HepG2 (cell line): ENCODE results near the gene NKD1. TPM values are rescaled to one million over a fixed set of nuclear protein-coding genes. Genes with fewer than 3 reads are reported as not detected.

Experiments used
- ATAC-seq: fragments of 200-7000 bp; cut with Tn5 transposase; 3 replicates; pipeline ENCODE4 v1.9.1; 2020; ENCODE audit warnings: mild to moderate bottlenecking, moderate library complexity
- BruUV-seq: library from RNA; stranded (reverse); fragments of 400-500 nt; replicated peaks from 2 replicates; lab custom pipeline; 2021; lab: Mats Ljungman, UMichigan
- CTCF ChIA-PET: fragments of 300-600 bp; formaldehyde crosslinking; extraction: SDS; loops from one replicate; lab custom pipeline; 2021; ENCODE audit warnings: low total read pairs, inconsistent platforms, low intra/inter-chr PET ratio; lab: Yijun Ruan, JAX
- POLR2A ChIA-PET: fragments of 350-600 bp; sonication (Branson Sonifier 250); formaldehyde crosslinking; loops from one replicate; lab custom pipeline; 2020; ENCODE audit warnings: antibody characterized with exemption, inconsistent platforms; lab: Yijun Ruan, JAX
- DNase-seq: peaks from one replicate; pipeline ENCODE4 v3.0.0-alpha.2; 2015; ENCODE audit warnings: low spot score
- FAIRE-seq: peaks from 3 replicates; lab custom pipeline; 2011; peaks lifted over from hg19 to GRCh38; lab: Jason Lieb, UNC
- H2AFZ ChIP-seq: one replicate; pipeline ENCODE4 v1.6.1; 2011; ENCODE audit warnings: low read length, inconsistent platforms
- H3K27ac ChIP-seq: fragments of 300-600 bp; 3 replicates; pipeline ENCODE4 v1.8.0; 2011; ENCODE audit warnings: mixed run types, mild to moderate bottlenecking, mixed read lengths, low read length, inconsistent platforms; ENCODE audit not compliant: insufficient read depth; ENCODE audit errors: extremely low read length
- H3K27me3 ChIP-seq, 2 experiments: fragments of 200-600 bp in 1 of 2; 2 replicates in 1 of 2; 3 replicates in 1 of 2; pipeline versions ENCODE4 v1.6.0 to v1.8.0; 2011; ENCODE audit warnings: low read length in 2 of 2, mild to moderate bottlenecking in 2 of 2, moderate library complexity in 2 of 2, inconsistent platforms in 1 of 2; ENCODE audit not compliant: insufficient read depth in 2 of 2, control insufficient read depth in 1 of 2
- H3K36me3 ChIP-seq, 2 experiments: fragments of 200-600 bp in 1 of 2; replicated peaks in 1 of 2; 2 replicates in 1 of 2; 3 replicates in 1 of 2; pipeline versions ENCODE4 v1.5.1 to v1.8.0; 2011; ENCODE audit warnings: low read length in 2 of 2, inconsistent platforms in 1 of 2; ENCODE audit not compliant: insufficient read depth in 2 of 2, control insufficient read depth in 1 of 2
- H3K4me1 ChIP-seq: 2 replicates; pipeline ENCODE4 v1.5.1; 2012; ENCODE audit warnings: low read length, inconsistent platforms; ENCODE audit not compliant: insufficient read depth
- H3K4me2 ChIP-seq: 2 replicates; pipeline ENCODE4 v1.6.0; 2011; ENCODE audit warnings: low read depth, low read length, inconsistent platforms
- H3K4me3 ChIP-seq, 3 experiments: fragments of 200-600 bp in 1 of 3; sonication (generic), shearing (Covaris generic) in 1 of 3; replicated peaks in 1 of 3; 2 replicates each; pipeline ENCODE4 v1.5.1; 2011 to 2016; ENCODE audit warnings: low read length in 3 of 3, inconsistent platforms in 2 of 3, low read depth in 2 of 3, mild to moderate bottlenecking in 2 of 3, control low read depth in 1 of 3, mixed read lengths in 1 of 3; ENCODE audit not compliant: insufficient read depth in 1 of 3
- H3K79me2 ChIP-seq: one replicate; pipeline ENCODE4 v1.6.1; 2011; ENCODE audit warnings: low read length, inconsistent platforms; ENCODE audit not compliant: insufficient read depth
- H3K9ac ChIP-seq: 2 replicates; pipeline ENCODE4 v1.6.0; 2011; ENCODE audit warnings: mild to moderate bottlenecking, low read depth, low read length, inconsistent platforms; ENCODE audit not compliant: insufficient read depth
- H3K9me3 ChIP-seq: 2 replicates; pipeline ENCODE4 v1.5.1; 2012; ENCODE audit warnings: mild to moderate bottlenecking, low read length
- H4K20me1 ChIP-seq: 2 replicates; pipeline ENCODE4 v1.6.0; 2011; ENCODE audit warnings: inconsistent platforms, mild to moderate bottlenecking, low read length, moderate library complexity; ENCODE audit not compliant: insufficient read depth
- FOXA3 ChIP-seq: IDR thresholded peaks from 2 replicates; pipeline ENCODE4 v1.6.1; 2016; ENCODE audit warnings: missing genetic modification reagents, missing compliant biosample characterization
- REPIN1 ChIP-seq: sonication (generic); formaldehyde crosslinking; IDR thresholded peaks from 2 replicates; pipeline ENCODE4 v1.8.0; 2022; ENCODE audit warnings: missing genetic modification reagents, low read depth, mild to moderate bottlenecking, borderline replicate concordance
- TBL1XR1 ChIP-seq: fragments of 150-350 bp; IDR thresholded peaks from 2 replicates; pipeline ENCODE4 v1.6.1; 2014; ENCODE audit warnings: borderline replicate concordance, low read length; ENCODE audit not compliant: partially characterized antibody
- ZNF180 ChIP-seq: sonication (generic); formaldehyde crosslinking; IDR thresholded peaks from 2 replicates; pipeline ENCODE4 v1.4.0; 2020; ENCODE audit warnings: low read depth, missing genetic modification reagents, borderline replicate concordance
- ZNF282 ChIP-seq: fragments of 450-650 bp; IDR thresholded peaks from 2 replicates; pipeline ENCODE4 v1.6.1; 2018; ENCODE audit not compliant: partially characterized antibody
- ZNF318 ChIP-seq: sonication (generic); formaldehyde crosslinking; IDR thresholded peaks from 2 replicates; pipeline ENCODE4 v1.4.0; 2020; ENCODE audit warnings: mild to moderate bottlenecking, missing genetic modification reagents
- ZNF790 ChIP-seq: sonication (generic); formaldehyde crosslinking; IDR thresholded peaks from 2 replicates; pipeline ENCODE4 v1.8.0; 2022; ENCODE audit warnings: missing genetic modification reagents, mild to moderate bottlenecking, borderline replicate concordance
- whole genome bisulfite sequencing: methylation state at CpG from one replicate; pipeline ENCODE4 v1.1.6; 2017; ENCODE audit warnings: low lambda C conversion rate; 5-methylcytosine and 5-hydroxymethylcytosine counted together
- in situ Hi-C: cut with HindIII; loops from 2 replicates; pipeline ENCODE4 v1.10.0; 2017; ENCODE audit warnings: low pct_unique_long_range_greater_than_20kb; ENCODE audit not compliant: extremely low pct_ligation_motif_present
- intact Hi-C: fragments of 100-400 bp; cut with micrococcal nuclease; formaldehyde crosslinking; loops from one replicate; pipeline ENCODE4 v1.10.0; 2022; ENCODE audit not compliant: unreplicated experiment
- polyA plus RNA-seq, 8 experiments: library from polyadenylated mRNA; depleted of rRNA in 3 of 8; stranded (reverse) in 7 of 8; unstranded in 1 of 8; fragments of >200 nt; fragmentation: Illumina TruSeq in 4 of 8; extraction: Trizol in 4 of 8; gene quantifications; 2 replicates each; pipeline versions ENCODE4 v1.2.1 to v1.2.3, GENCODE V29; 2011 to 2016; ENCODE audit warnings: low read depth in 4 of 8, missing spikeins in 1 of 8, mixed read lengths in 1 of 8; ENCODE audit not compliant: insufficient read depth in 1 of 8
- total RNA-seq, 5 experiments: library from RNA; depleted of rRNA; stranded (reverse); fragments of >200 nt; fragmentation: Illumina TruSeq; extraction: Trizol; gene quantifications; 2 replicates each; pipeline ENCODE4 v1.2.3, GENCODE V29; 2016; ENCODE audit warnings: low read depth in 1 of 5
- TF ChIP-seq, protein P1 (sequence below): sonication (generic); formaldehyde crosslinking; IDR thresholded peaks from one replicate; pipeline ENCODE4 v1.5.1; 2020; ENCODE audit warnings: mild to moderate bottlenecking, missing genetic modification reagents; ENCODE audit errors: not compliant biosample characterization

The NKD1 gene
- total and polyA plus RNA-seq, 2 of the 13 experiments (the other 11 are each of a cell fraction or from before 2014, with no cell fraction given): 70.4 to 121 TPM

DNA sequence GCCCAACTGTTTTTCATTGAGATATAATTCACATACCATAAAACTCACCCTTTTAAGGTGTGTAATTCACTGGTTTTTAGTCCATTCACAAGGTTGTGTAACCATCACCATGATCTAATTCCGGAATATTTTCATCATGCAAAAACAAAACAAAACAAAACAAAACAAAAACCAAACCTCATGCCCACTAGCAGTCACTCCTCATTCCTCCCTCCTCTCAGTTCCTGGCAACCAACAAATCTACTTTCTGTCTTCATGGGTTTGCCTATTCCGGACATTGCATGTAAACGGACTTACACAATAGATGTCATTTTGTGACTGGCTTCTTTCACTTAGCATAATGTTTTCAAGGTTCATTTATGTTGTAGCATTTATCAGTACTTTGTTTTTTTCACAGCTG lies 140.7 kb downstream of the NKD1 start:
- FAIRE-seq (no peak), ATAC-seq (no peak), DNase-seq (no peak)
- Histone ChIP-seq H3K27me3 (peaks cover 7 to 59% of the 10 kb centered on the region in 2 experiments), H4K20me1 (no peaks in the 10 kb centered on the region), H3K27ac (no peak overlapping the region), H2AFZ (no peak overlapping the region), H3K4me3 (no peak overlapping the region), H3K9me3 (no peaks in the 10 kb centered on the region), H3K9ac (no peak overlapping the region), H3K4me1 (peaks cover 15% of the 10 kb centered on the region), H3K4me2 (no peak overlapping the region), H3K36me3 (no peaks in the 10 kb centered on the region), H3K79me2 (no peaks in the 10 kb centered on the region)
- intact Hi-C loops: no loop called here
- 39% methylated on average over 3 of the region's 3 CpGs for WGBS
- in situ Hi-C loops: no loop called here
- CTCF ChIA-PET: no interaction called here
- no TSS peak for BruUV-seq
- POLR2A ChIA-PET: no interaction called here
- TF ChIP-seq ZNF790 (no peak), ZNF180 (no peak), ZNF318 (no peak), REPIN1 (no peak), ZNF282 (no peak), TBL1XR1 (no peak), FOXA3 (CRISPR knock-in tag) (no peak)
- TF ChIP-seq, protein P1, sequence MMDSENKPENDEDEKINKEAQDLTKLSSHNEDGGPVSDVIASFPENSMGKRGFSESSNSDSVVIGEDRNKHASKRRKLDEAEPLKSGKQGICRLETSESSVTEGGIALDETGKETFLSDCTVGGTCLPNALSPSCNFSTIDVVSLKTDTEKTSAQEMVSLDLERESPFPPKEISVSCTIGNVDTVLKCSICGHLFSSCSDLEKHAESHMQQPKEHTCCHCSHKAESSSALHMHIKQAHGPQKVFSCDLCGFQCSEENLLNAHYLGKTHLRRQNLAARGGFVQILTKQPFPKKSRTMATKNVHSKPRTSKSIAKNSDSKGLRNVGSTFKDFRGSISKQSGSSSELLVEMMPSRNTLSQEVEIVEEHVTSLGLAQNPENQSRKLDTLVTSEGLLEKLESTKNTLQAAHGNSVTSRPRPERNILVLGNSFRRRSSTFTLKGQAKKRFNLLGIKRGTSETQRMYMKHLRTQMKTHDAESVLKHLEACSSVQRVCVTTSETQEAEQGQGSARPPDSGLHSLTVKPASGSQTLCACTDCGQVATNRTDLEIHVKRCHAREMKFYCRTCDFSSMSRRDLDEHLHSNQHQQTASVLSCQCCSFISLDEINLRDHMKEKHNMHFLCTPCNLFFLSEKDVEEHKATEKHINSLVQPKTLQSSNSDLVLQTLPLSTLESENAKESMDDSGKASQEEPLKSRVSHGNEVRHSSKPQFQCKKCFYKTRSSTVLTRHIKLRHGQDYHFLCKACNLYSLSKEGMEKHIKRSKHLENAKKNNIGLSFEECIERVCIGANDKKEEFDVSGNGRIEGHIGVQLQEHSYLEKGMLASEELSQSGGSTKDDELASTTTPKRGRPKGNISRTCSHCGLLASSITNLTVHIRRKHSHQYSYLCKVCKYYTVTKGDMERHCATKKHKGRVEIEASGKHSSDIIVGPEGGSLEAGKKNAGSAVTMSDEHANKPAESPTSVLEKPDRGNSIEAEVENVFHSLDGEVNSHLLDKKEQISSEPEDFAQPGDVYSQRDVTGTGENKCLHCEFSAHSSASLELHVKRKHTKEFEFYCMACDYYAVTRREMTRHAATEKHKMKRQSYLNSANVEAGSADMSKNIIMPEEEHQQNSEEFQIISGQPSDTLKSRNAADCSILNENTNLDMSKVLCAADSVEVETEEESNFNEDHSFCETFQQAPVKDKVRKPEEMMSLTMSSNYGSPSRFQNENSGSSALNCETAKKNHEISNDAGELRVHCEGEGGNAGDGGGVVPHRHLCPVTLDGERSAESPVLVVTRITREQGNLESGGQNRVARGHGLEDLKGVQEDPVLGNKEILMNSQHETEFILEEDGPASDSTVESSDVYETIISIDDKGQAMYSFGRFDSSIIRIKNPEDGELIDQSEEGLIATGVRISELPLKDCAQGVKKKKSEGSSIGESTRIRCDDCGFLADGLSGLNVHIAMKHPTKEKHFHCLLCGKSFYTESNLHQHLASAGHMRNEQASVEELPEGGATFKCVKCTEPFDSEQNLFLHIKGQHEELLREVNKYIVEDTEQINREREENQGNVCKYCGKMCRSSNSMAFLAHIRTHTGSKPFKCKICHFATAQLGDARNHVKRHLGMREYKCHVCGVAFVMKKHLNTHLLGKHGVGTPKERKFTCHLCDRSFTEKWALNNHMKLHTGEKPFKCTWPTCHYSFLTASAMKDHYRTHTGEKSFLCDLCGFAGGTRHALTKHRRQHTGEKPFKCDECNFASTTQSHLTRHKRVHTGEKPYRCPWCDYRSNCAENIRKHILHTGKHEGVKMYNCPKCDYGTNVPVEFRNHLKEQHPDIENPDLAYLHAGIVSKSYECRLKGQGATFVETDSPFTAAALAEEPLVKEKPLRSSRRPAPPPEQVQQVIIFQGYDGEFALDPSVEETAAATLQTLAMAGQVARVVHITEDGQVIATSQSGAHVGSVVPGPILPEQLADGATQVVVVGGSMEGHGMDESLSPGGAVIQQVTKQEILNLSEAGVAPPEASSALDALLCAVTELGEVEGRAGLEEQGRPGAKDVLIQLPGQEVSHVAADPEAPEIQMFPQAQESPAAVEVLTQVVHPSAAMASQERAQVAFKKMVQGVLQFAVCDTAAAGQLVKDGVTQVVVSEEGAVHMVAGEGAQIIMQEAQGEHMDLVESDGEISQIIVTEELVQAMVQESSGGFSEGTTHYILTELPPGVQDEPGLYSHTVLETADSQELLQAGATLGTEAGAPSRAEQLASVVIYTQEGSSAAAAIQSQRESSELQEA (CRISPR knock-in tag): no peak
